HG03354 (cell line): ENCODE data around the gene CACYBP.
A peak's percentile ranks its signal among the peaks of the same experiment; 100 is the strongest.

ENCODE experiments used
- ATAC-seq: cut with Tn5 transposase; IDR thresholded peaks from one replicate; pipeline ENCODE4 v1.9.1; 2021; ENCODE audit warnings: mild to moderate bottlenecking; ENCODE audit not compliant: unreplicated experiment, poor library complexity, severe bottlenecking

The CACYBP gene

GRCh38 chr1:174971466-174971865 lies 28.3 kb upstream of the CACYBP start:
- no peak for ATAC-seq

GRCh38 chr1:174971902-174972301 lies 27.8 kb upstream of the CACYBP start:
- ATAC-seq = no peak

- ATAC-seq = no peak
Measured at GRCh38 chr1:174974711-174975119, 25.0 kb upstream of the CACYBP start.

DNA sequence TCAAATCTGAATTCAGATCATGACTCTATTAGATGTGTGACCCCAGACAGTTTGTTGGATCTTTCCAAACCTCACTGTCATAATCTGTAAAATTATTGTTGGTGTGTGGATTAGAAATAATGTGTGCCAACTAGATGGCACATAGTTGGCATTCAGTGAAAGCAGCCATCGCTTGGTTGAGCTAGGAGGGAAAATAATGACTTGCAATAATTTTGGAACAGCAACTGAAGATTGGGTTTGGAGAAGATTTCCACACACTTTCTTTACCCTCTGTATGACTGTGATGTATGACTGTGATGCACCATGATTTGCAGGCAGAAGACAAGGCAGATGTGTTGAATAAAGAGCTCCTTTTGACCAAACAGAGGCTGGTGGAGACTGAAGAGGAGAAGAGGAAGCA lies 24.0 kb upstream of the CACYBP start:
- ATAC-seq = no peak

DNA sequence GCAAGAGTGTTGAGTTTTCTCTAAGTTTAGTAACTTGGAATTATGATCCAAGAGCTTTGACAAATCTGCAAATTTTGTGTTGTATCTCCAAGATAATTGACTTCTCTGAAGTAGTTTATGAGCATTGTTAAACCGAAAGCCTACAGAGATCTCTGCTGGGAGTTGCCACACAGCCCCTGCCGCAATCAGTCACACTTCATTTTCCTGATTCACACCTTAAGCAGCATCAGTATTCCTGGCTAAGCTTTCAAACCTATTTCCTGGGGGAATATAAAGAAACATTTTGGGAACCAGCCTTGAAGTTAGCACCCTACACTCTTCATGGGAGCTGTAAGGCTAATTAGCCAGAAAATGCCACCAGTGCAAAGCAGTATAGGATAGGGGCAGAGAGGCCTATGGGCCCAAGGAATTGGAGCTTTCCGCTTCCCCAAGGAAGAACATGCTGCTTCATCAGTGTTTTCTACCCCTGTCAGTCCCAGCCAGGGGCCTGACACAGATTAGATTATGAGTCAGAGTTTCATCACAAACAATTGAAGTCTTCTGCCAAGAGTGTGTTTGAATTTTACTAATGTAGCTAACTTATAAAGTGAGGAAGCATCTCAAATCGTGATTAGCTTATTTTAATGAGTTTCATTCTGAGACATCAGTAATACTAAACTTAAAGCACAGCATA lies 23.2 kb upstream of the CACYBP start:
- ATAC-seq = no peak

DNA sequence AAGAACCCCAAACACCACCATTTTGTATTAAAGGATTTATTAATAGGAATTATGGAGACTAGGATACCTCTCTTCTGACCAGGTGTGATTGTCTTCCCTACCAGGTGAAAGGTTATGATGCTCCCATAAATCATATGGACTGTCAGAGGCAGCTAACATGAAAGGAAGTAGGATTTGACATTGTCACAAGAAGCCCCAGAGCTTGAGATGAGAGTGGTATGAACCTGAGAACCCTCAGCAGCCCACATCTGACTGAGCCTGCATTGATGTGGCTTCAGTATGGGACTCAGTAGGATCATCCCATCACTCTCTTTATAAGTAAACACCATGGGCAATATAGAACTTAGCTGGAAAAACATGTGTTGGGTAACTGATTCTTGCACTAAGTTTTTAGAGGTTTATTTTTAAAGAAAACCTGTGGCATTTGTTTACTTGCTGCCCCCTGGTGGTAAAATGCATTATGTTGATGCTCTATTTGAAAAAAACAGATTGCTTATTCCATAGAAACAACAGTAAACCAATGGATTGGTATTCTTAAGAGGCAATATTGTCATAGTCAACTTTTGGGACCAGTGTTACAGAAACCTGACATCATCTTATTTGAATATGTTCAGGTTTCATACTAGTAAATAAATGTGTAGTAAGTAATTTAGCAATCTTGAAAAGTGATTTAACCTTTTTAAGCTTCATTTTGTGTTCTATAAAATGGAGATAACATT lies 16.6 kb upstream of the CACYBP start:
- ATAC-seq = no peak

DNA sequence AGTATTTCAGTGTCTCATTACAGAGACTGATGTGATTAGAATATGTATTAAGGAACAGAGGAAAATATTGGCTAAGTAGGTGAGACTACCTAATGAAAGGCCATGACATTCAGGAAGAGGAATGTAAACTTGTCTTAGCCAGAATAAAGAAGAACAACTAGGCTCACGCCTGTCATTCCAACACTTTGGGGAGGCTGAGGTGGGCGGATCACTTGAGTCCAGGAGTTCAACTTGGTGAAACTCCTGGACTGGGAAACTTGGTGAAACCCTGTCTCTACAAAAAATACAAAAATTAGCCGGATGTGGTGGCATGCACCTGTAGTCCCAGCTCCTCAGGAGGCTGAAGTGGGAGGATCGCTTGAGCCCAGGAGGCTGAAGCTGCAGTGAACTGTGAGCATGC lies 14.8 kb upstream of the CACYBP start:
- ATAC-seq = no peak

DNA sequence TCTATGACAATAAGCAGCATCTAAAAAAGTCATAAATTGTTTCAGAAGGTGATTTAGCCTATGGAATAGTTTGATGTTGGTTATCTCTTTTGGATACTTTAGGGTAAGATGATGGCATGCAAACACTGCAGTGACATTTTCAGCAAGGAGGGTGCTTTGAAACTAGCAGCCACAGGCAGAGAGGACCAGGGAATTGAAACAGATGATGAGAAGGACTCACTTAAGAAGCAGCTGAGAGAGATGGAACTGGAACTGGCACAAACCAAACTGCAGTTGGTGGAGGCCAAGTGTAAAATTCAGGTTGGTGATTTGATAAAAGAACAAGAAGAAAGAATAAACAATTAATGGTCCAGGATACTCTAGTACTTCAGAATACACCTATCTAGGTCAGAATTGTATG lies 11.2 kb upstream of the CACYBP start:
- ATAC-seq = no peak

GRCh38 chr1:174988986-174989385 lies 10.8 kb upstream of the CACYBP start:
- no peak for ATAC-seq

DNA sequence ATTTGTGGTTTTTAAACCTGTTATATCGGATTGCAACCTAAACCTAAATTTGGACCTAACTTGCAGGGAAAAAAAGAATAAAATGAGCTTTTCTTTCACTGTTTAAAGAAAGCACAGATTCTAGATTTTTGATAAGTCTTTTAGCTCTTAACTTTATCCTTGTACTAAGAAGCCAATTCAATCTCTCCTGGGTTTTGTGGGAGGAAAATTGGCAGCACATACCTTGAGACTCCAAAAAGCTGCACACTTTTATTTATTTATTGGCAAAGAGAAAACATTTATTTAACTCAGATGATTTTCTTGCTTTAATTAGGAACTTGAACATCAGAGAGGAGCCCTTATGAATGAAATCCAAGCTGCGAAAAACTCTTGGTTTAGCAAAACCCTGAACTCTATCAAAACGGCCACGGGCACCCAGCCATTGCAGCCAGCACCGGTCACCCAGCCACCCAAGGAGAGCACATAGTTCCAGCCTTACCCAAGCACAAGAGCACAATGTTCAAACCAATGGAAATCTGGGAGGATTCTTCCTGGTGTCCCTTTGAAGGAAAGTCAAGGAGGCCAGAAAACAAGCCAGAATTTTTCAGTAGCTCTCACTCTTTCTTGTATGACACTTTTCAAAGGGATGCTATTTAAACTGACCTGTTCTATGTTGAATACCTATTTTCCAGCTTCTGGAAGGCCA lies 10.1 kb upstream of the CACYBP start:
- no peak for ATAC-seq

DNA sequence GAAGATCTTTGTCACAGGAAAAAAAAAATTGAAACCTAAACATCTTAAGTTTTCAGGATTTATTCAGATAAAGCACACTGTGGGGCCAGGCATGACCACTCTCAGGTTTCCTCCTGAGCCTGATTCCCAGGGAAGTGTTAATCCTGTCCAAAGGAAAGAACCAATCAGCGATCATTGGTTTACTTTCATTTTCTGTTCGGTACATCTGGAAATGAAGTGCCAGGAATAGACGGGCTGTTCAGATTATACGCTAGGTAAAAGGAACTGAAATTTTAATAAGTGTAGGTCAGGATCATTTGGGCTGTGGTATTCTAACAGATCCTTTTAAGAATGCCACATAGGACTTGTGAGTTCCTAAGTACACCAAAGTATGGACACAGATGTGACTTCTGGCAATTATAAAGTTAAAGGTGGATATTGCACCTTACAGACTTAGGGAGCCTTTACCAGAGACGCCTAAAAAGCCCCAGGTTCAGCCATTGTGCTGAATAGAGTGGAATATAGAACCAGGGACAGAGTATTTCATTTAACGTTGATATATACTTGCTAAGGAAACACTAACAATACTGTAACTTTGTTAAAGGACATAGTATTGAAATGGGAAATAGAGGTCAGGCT lies 9.3 kb upstream of the CACYBP start:
- no peak for ATAC-seq

GRCh38 chr1:174991473-174991872 lies 8.3 kb upstream of the CACYBP start:
- ATAC-seq = no peak

- ATAC-seq = no peak
Measured at GRCh38 chr1:174995121-174995520, 4.6 kb upstream of the CACYBP start.

DNA sequence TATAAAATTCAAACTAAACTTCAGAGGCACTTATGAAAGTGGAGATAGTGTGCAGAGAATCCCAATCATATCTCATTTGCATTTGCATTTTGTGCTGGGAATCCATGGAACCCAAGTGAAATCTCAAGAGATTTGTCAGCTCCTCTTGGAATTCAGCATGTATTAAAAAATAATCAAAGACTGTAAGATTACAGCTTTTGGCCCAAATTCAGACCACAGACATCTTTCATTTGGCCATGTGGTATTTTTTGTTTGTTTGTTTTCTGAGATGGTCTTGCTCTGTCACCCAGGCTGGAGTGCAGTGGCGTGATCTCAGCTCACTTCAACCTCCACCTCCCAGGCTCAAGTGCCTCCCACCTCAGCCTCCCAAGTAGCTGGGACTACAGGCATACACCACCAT lies 3.8 kb upstream of the CACYBP start:
- ATAC-seq = no peak

DNA sequence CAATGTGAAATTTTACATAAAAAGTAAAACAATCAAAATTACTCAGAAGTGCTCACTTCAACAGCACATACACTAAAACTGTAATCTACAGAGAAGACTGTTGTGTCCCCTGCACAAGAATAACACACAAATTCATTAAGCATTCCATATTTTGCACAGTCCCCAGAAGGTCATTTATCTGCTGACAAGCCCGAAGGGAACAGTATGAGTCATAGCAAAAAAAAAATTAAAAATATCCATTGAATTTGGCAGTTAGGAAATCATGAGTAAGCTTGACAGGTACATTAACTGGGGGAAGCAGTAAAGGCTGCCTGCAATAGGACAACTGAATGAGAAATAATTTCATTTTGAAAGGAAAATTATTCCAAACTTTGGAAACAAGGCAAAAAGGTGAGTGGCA lies 3.3 kb upstream of the CACYBP start:
- ATAC-seq = no peak

- ATAC-seq = no peak
Measured at GRCh38 chr1:174997041-174997440, 2.7 kb upstream of the CACYBP start.

DNA sequence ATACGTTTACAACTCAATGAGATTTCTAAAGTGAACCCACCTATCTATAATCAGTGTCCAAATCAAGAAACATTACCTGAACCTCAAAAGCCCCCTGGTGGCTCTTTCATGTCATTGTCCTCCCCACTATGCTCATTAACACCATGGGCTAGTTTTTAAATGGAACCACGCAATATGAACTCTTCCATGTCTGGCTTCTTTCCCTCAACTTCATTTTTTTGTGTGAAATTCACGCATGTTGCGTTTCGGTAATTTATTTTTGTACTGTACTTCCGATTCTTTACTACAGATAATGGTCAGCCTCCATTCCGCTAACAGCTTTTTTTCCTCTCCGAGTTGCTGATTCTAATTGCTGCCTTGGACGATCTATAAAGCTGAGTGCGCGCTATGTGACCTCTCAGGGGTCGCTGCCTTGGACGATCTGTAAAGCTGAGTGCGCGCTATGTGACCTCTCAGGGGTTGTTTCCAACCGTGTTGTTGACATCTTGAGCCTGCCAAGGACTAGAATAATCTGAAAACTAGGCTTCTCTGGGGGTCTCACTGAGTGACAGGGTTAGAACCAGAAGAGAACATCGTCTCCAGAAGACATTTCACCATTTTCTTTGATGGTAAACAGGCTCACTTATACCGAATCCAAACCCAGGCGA lies 1.1 kb upstream of the CACYBP start:
- ATAC-seq = peak; percentile 22

- ATAC-seq = peak; percentile 82
Measured at GRCh38 chr1:174999216-174999935, 371 bp upstream of the CACYBP start.

GRCh38 chr1:175000697-175001187 lies 995 bp downstream of the CACYBP start:
- ATAC-seq = no peak
